ENCODE data around the gene RIN2. TPM values are rescaled to one million over a fixed set of nuclear protein-coding genes. Genes with fewer than 3 reads are reported as not detected.

The RIN2 gene
- total and polyA plus RNA-seq, 2 experiments from 2014 or later: 0.08 to 1.4 TPM

GRCh38 chr20:19750101-19750606, 7.9 kb upstream of the RIN2 start:
- Histone ChIP-seq H3K4me3 (no peak overlapping the region), H3K4me2 (no peak overlapping the region), H3F3A (replicated peaks; ENCODE audit: low read depth) (no peaks in the 10 kb centered on the region), H2AFZ (no peak overlapping the region), H3K36me3 (ENCODE audit: insufficient read depth) (no peaks in the 10 kb centered on the region), H3K4me1 (ENCODE audit: insufficient read depth) (no peaks in the 10 kb centered on the region; the same call in 1 of the 2 replicates), H3K27ac (ENCODE audit: low read depth) (no peak overlapping the region), H3K9me2 (ENCODE audit: insufficient read depth) (0 out of 2 replicates have a peak, but pooled peaks cover 4% of the 10 kb centered on the region), H3K79me2 (replicated peaks; ENCODE audit: insufficient read depth) (no peaks in the 10 kb centered on the region), H3K27me3 (ENCODE audit: insufficient read depth) (peaks cover 7% of the 10 kb centered on the region; the same call in 1 of the 2 replicates), H4K20me1 (replicated peaks; ENCODE audit: insufficient read depth) (no peaks in the 10 kb centered on the region)
- ATAC-seq (no peak; the same call in 2 of the 3 replicates), DNase-seq (ENCODE audit: low spot score) (no peak)
- Mint-ChIP-seq H3K4me3 (no peak overlapping the region), H3K9me3 (peaks cover 3% of the 10 kb centered on the region; the same call in 1 of the 3 replicates), H3K27ac (no peak overlapping the region), H3K36me3 (ENCODE audit: low read depth) (no peaks in the 10 kb centered on the region; the same call in 2 of the 3 replicates), H3K27me3 (ENCODE audit: insufficient read depth, low read depth, poor library complexity) (peaks cover 8% of the 10 kb centered on the region), H3K4me1 (peaks cover 4% of the 10 kb centered on the region; the same call in 2 of the 3 replicates)
- TF ChIP-seq JUNB (IDR thresholded peaks at IDR 0.05; ENCODE audit: unreplicated experiment) (no peak), STAT1 (IDR thresholded peaks at IDR 0.05; ENCODE audit: unreplicated experiment) (no peak), REST (IDR thresholded peaks at IDR 0.05; ENCODE audit: unreplicated experiment) (no peak), ZNF114 (CRISPR knock-in tag; IDR thresholded peaks at IDR 0.05) (no peak), NANOG (IDR thresholded peaks at IDR 0.05; ENCODE audit: borderline replicate concordance) (no peak), CREB1 (CRISPR knock-in tag; IDR thresholded peaks at IDR 0.05; ENCODE audit: low read depth) (no peak), EZH2phosphoT487 (IDR thresholded peaks at IDR 0.05; ENCODE audit: unreplicated experiment) (no peak), ETS1 (IDR thresholded peaks at IDR 0.05) (no peak), ZNF331 (CRISPR knock-in tag; IDR thresholded peaks at IDR 0.05; ENCODE audit: low read depth) (no peak), CTCF (conservative IDR thresholded peaks at IDR 0.05; ENCODE audit: low read depth in 2 of 2) (no peak), EZH2 (IDR thresholded peaks at IDR 0.05; ENCODE audit: low read depth, unreplicated experiment) (no peak), ZNF462 (CRISPR knock-in tag; IDR thresholded peaks at IDR 0.05) (no peak), POLR2AphosphoS5 (IDR thresholded peaks at IDR 0.05; ENCODE audit: low read depth) (no peak)

Data from GM23338 (cell line).